IMR-90 (cell line): Measurements from ENCODE around the gene PILRA. TPM values are rescaled to one million over a fixed set of nuclear protein-coding genes. Genes with fewer than 3 reads are reported as not detected.

Source experiments
- ATAC-seq: fragments of 200-7000 bp; cut with Tn5 transposase; 2 replicates; pipeline ENCODE4 v1.9.1; 2020; ENCODE audit warnings: low read depth, mild to moderate bottlenecking, moderate library complexity
- BruUV-seq: library from RNA; stranded (reverse); fragments of 400-500 nt; replicated peaks from 2 replicates; lab custom pipeline; 2021; lab: Mats Ljungman, UMichigan
- CTCF ChIA-PET: fragments of 300-600 bp; formaldehyde crosslinking; extraction: SDS; loops from one replicate; lab custom pipeline; 2021; ENCODE audit warnings: antibody characterized with exemption; lab: Yijun Ruan, JAX
- POLR2A ChIA-PET: fragments of 300-600 bp; sonication (Branson Sonifier 250); formaldehyde crosslinking; loops from one replicate; lab custom pipeline; 2022; ENCODE audit warnings: antibody characterized with exemption; ENCODE audit not compliant: unreplicated experiment; lab: Charles Lee
- DNase-seq: peaks from one replicate; pipeline ENCODE4 v3.0.0; 2013
- H2AFZ ChIP-seq: replicated peaks from 2 replicates; pipeline ENCODE3; 2013; ENCODE audit warnings: low read length, mild to moderate bottlenecking; ENCODE audit not compliant: poor library complexity
- H2AK5ac ChIP-seq: 2 replicates; pipeline ENCODE4 v1.6.1; 2013; ENCODE audit warnings: low read depth, low read length, inconsistent platforms
- H2AK9ac ChIP-seq: replicated peaks from 2 replicates; pipeline ENCODE3; 2013; ENCODE audit warnings: mild to moderate bottlenecking, low read depth, low read length, moderate library complexity; ENCODE audit not compliant: poor library complexity
- H2BK120ac ChIP-seq: 2 replicates; pipeline ENCODE4 v1.6.1; 2013; ENCODE audit warnings: low read depth, low read length, inconsistent platforms
- H2BK15ac ChIP-seq: 3 replicates; pipeline ENCODE4 v1.6.1; 2013; ENCODE audit warnings: low read depth, low read length, inconsistent platforms
- H2BK20ac ChIP-seq: 2 replicates; pipeline ENCODE4 v1.6.1; 2013; ENCODE audit warnings: low read depth, mild to moderate bottlenecking, inconsistent platforms, low read length, moderate library complexity
- H2BK5ac ChIP-seq: 2 replicates; pipeline ENCODE4 v1.6.1; 2013; ENCODE audit warnings: mild to moderate bottlenecking, low read depth, low read length, inconsistent platforms; ENCODE audit not compliant: poor library complexity, severe bottlenecking
- H3K14ac ChIP-seq: replicated peaks from 2 replicates; pipeline ENCODE4 v1.6.1; 2013; ENCODE audit warnings: low read depth, low read length, inconsistent platforms
- H3K18ac ChIP-seq: 2 replicates; pipeline ENCODE4 v1.6.1; 2013; ENCODE audit warnings: low read depth, low read length, control low read depth
- H3K23ac ChIP-seq: 2 replicates; pipeline ENCODE4 v1.6.1; 2013; ENCODE audit warnings: low read depth, low read length, inconsistent platforms
- H3K27ac ChIP-seq: 2 replicates; pipeline ENCODE4 v1.5.1; 2013; ENCODE audit warnings: mild to moderate bottlenecking, control low read depth, low read length; ENCODE audit not compliant: insufficient read depth
- H3K27me3 ChIP-seq: 2 replicates; pipeline ENCODE4 v1.6.1; 2013; ENCODE audit warnings: low read length; ENCODE audit not compliant: control insufficient read depth, insufficient read depth
- H3K36me3 ChIP-seq: 2 replicates; pipeline ENCODE4 v1.6.1; 2013; ENCODE audit warnings: low read length, mixed read lengths; ENCODE audit not compliant: control insufficient read depth, insufficient read depth
- H3K4ac ChIP-seq: 2 replicates; pipeline ENCODE4 v1.6.1; 2013; ENCODE audit warnings: low read depth, low read length, inconsistent platforms
- H3K4me1 ChIP-seq: 2 replicates; pipeline ENCODE4 v1.6.1; 2013; ENCODE audit warnings: low read length, mixed read lengths; ENCODE audit not compliant: control insufficient read depth, insufficient read depth
- H3K4me2 ChIP-seq: 2 replicates; pipeline ENCODE4 v1.6.1; 2013; ENCODE audit warnings: low read depth, mild to moderate bottlenecking, control low read depth, low read length, moderate library complexity
- H3K4me3 ChIP-seq: 2 replicates; pipeline ENCODE4 v1.5.1; 2013; ENCODE audit warnings: low read depth, mild to moderate bottlenecking, control low read depth, low read length, moderate library complexity; ENCODE audit not compliant: insufficient read depth
- H3K56ac ChIP-seq: 2 replicates; pipeline ENCODE4 v1.6.1; 2013; ENCODE audit warnings: low read length, inconsistent platforms; ENCODE audit not compliant: insufficient read depth; ENCODE audit errors: extremely low read depth
- H3K79me1 ChIP-seq, 2 experiments: 2 replicates each; pipeline ENCODE4 v1.6.1; 2013; ENCODE audit warnings: low read length in 2 of 2, inconsistent platforms in 1 of 2, low read depth in 1 of 2
- H3K9ac ChIP-seq: 2 replicates; pipeline ENCODE4 v1.6.1; 2013; ENCODE audit warnings: low read depth, low read length, control low read depth
- H3K9me1 ChIP-seq: 2 replicates; pipeline ENCODE4 v1.6.1; 2013; ENCODE audit warnings: low read length, inconsistent platforms; ENCODE audit not compliant: insufficient read depth
- H3K9me3 ChIP-seq: 2 replicates; pipeline ENCODE4 v1.6.1; 2013; ENCODE audit warnings: low read length; ENCODE audit not compliant: control insufficient read depth, insufficient read depth
- H4K20me1 ChIP-seq: 2 replicates; pipeline ENCODE4 v1.6.1; 2013; ENCODE audit warnings: low read length, inconsistent platforms; ENCODE audit not compliant: insufficient read depth
- H4K5ac ChIP-seq: 2 replicates; pipeline ENCODE4 v1.6.1; 2013; ENCODE audit warnings: mild to moderate bottlenecking, low read depth, low read length, control low read depth
- H4K8ac ChIP-seq, 2 experiments: 2 replicates each; pipeline ENCODE4 v1.6.1; 2013; ENCODE audit warnings: low read depth in 2 of 2, low read length in 2 of 2, control low read depth in 1 of 2, inconsistent platforms in 1 of 2
- H4K91ac ChIP-seq: 2 replicates; pipeline ENCODE4 v1.6.1; 2013; ENCODE audit warnings: low read depth, low read length, inconsistent platforms; ENCODE audit not compliant: insufficient read depth
- CEBPB ChIP-seq: IDR thresholded peaks from 2 replicates; pipeline ENCODE4 v1.6.1; 2012; ENCODE audit warnings: low read depth, low read length, improper control_type of control experiment
- CHD1 ChIP-seq: IDR thresholded peaks from 2 replicates; pipeline ENCODE4 v1.6.1; 2012; ENCODE audit warnings: low read depth, low read length, improper control_type of control experiment
- CTCF ChIP-seq: conservative IDR thresholded peaks from 2 replicates; pipeline ENCODE4 v1.5.1; 2012; ENCODE audit warnings: mild to moderate bottlenecking, low read depth, low read length, improper control_type of control experiment
- ELK1 ChIP-seq: fragments of 150-350 bp; IDR thresholded peaks from 2 replicates; pipeline ENCODE4 v1.6.1; 2016; ENCODE audit warnings: low read depth, mild to moderate bottlenecking, low read length, moderate library complexity, borderline replicate concordance
- MAFK ChIP-seq: IDR thresholded peaks from 2 replicates; pipeline ENCODE4 v1.6.1; 2012; ENCODE audit warnings: low read depth, low read length, improper control_type of control experiment
- MAZ ChIP-seq: IDR thresholded peaks from 2 replicates; pipeline ENCODE4 v1.6.1; 2012; ENCODE audit warnings: low read depth, mild to moderate bottlenecking, low read length, improper control_type of control experiment, moderate library complexity, borderline replicate concordance
- MXI1 ChIP-seq: IDR thresholded peaks from 2 replicates; pipeline ENCODE4 v1.6.1; 2012; ENCODE audit warnings: low read depth, mild to moderate bottlenecking, low read length, moderate library complexity, borderline replicate concordance
- NFE2L2 ChIP-seq: fragments of 150-350 bp; IDR thresholded peaks from 2 replicates; pipeline ENCODE4 v1.6.1; 2016; ENCODE audit warnings: low read depth, mild to moderate bottlenecking, low read length
- POLR2A ChIP-seq: IDR thresholded peaks from 2 replicates; pipeline ENCODE4 v1.6.1; 2012; ENCODE audit warnings: mild to moderate bottlenecking, low read depth, low read length
- RAD21 ChIP-seq: IDR thresholded peaks from 2 replicates; pipeline ENCODE4 v1.6.1; 2012; ENCODE audit warnings: low read length, improper control_type of control experiment
- RCOR1 ChIP-seq: IDR thresholded peaks from 2 replicates; pipeline ENCODE4 v1.6.1; 2012; ENCODE audit warnings: mild to moderate bottlenecking, low read length, improper control_type of control experiment; ENCODE audit not compliant: insufficient replicate concordance
- RFX5 ChIP-seq: IDR thresholded peaks from 2 replicates; pipeline ENCODE4 v1.8.0; 2012; ENCODE audit warnings: low read depth, mild to moderate bottlenecking, low read length, moderate library complexity
- SMC3 ChIP-seq: fragments of 150-350 bp; IDR thresholded peaks from 2 replicates; pipeline ENCODE4 v1.6.1; 2016; ENCODE audit warnings: low read depth, mild to moderate bottlenecking, antibody characterized with exemption, low read length, moderate library complexity
- USF2 ChIP-seq: fragments of 150-350 bp; IDR thresholded peaks from 2 replicates; pipeline ENCODE4 v1.6.1; 2017; ENCODE audit warnings: mild to moderate bottlenecking, antibody characterized with exemption, low read length, low read depth
- WGBS, 2 experiments: methylation state at CpG; one replicate each; pipeline versions ENCODE4 v1.1.5 to v1.1.7; 2013; ENCODE audit warnings: missing lambda C conversion rate in 2 of 2; ENCODE audit not compliant: insufficient read length in 1 of 2; ENCODE audit errors: extremely low coverage in 2 of 2; 5-methylcytosine and 5-hydroxymethylcytosine counted together
- dilution Hi-C: fragments of 300-500 bp; cut with HindIII; formaldehyde crosslinking; loops from one replicate; pipeline ENCODE4 v1.14.3; 2018; ENCODE audit warnings: low sequenced_read_pairs; ENCODE audit not compliant: unreplicated experiment
- in situ Hi-C: fragments of 300-500 bp; cut with MboI; formaldehyde crosslinking; loops from 3 replicates; pipeline ENCODE4 v1.14.3; 2019; ENCODE audit warnings: low sequenced_read_pairs, inconsistent platforms, mixed read lengths
- intact Hi-C: fragments of 100-400 bp; cut with micrococcal nuclease; formaldehyde crosslinking; loops from 2 replicates; pipeline ENCODE4 v1.10.0; 2022
- polyA plus RNA-seq, 3 experiments: library from polyadenylated mRNA; depleted of rRNA; stranded (reverse); fragments of >200 nt; gene quantifications; 2 replicates each; pipeline ENCODE4 v1.2.3, GENCODE V29; 2012; ENCODE audit warnings: low replicate concordance in 1 of 3
- total RNA-seq: library from RNA; depleted of rRNA; stranded (reverse); fragments of >200 nt; gene quantifications from 2 replicates; pipeline ENCODE4 v1.2.3, GENCODE V29; 2012

PILRA gene
- total and polyA plus RNA-seq, 2 of the 4 experiments (the other 2 are of a cell fraction) = 0.56 TPM; not detected in 1

GRCh38 chr7:100380196-100380595, 6.9 kb downstream of the PILRA start:
- Histone ChIP-seq H4K20me1 (no peaks in the 10 kb centered on the region), H3K4me1 (no peaks in the 10 kb centered on the region), H2AK9ac (no peak overlapping the region), H4K91ac (no peak overlapping the region), H2AFZ (no peak overlapping the region), H3K56ac (no peak overlapping the region), H2BK15ac (no peak overlapping the region), H3K79me1 (no peaks in the 10 kb centered on the region), H3K27me3 (no peaks in the 10 kb centered on the region; the same call in none of the 2 replicates), H3K27ac (no peak overlapping the region), H2BK20ac (no peak overlapping the region), H3K4me3 (no peak overlapping the region), H3K23ac (no peak overlapping the region), H3K14ac (no peak overlapping the region), H3K9ac (no peak overlapping the region), H3K9me1 (no peaks in the 10 kb centered on the region), H3K4me2 (no peak overlapping the region), H3K36me3 (no peaks in the 10 kb centered on the region), H4K8ac (no peak overlapping the region), H4K5ac (no peak overlapping the region), H3K18ac (no peak overlapping the region), H3K4ac (no peak overlapping the region), H2BK120ac (no peak overlapping the region), H3K9me3 (no peaks in the 10 kb centered on the region), H2AK5ac (no peak overlapping the region), H2BK5ac (no peak overlapping the region)
- in situ Hi-C loops (no loop called here), dilution Hi-C loops (no loop called here), intact Hi-C loops (no loop called here)
- ATAC-seq (no peak), DNase-seq (no peak)
- TF ChIP-seq SMC3 (no peak), USF2 (no peak), CHD1 (no peak), CEBPB (no peak), MXI1 (no peak), MAFK (no peak), RAD21 (no peak), CTCF (no peak), NFE2L2 (no peak), ELK1 (no peak), RFX5 (no peak), MAZ (no peak), POLR2A (no peak), RCOR1 (no peak)
- no CpG with 5 or more reads among the region's 4 CpGs for WGBS, 2 experiments
- POLR2A ChIA-PET = no interaction called here
- CTCF ChIA-PET = no interaction called here
- no TSS peak for BruUV-seq
